Ishikawa (cell line): ENCODE measurements around the gene AKAP6.

Experiments
- CEBPB ChIP-seq: IDR thresholded peaks from 2 replicates; pipeline ENCODE4 v1.6.1; 2012
- EGR1 ChIP-seq: IDR thresholded peaks from 2 replicates; pipeline ENCODE4 v1.6.1; 2012
- EP300 ChIP-seq: IDR thresholded peaks from 2 replicates; pipeline ENCODE4 v1.6.1; 2012; ENCODE audit warnings: borderline replicate concordance
- FOXM1 ChIP-seq: IDR thresholded peaks from 2 replicates; pipeline ENCODE4 v1.6.1; 2012; ENCODE audit warnings: low read depth, borderline replicate concordance
- MAX ChIP-seq: IDR thresholded peaks from 2 replicates; pipeline ENCODE4 v1.6.1; 2012
- NFIC ChIP-seq: IDR thresholded peaks from 2 replicates; pipeline ENCODE4 v1.6.1; 2012
- RAD21 ChIP-seq: IDR thresholded peaks from 2 replicates; pipeline ENCODE4 v1.6.1; 2012; ENCODE audit warnings: low read depth
- TAF1 ChIP-seq: IDR thresholded peaks from 2 replicates; pipeline ENCODE4 v1.6.1; 2012; ENCODE audit warnings: low read depth, mild to moderate bottlenecking
- TCF12 ChIP-seq: IDR thresholded peaks from 2 replicates; pipeline ENCODE4 v1.6.1; 2012; ENCODE audit warnings: low read depth
- USF1 ChIP-seq: IDR thresholded peaks from 2 replicates; pipeline ENCODE4 v1.6.1; 2012
- YY1 ChIP-seq: IDR thresholded peaks from 2 replicates; pipeline ENCODE4 v1.6.1; 2012; ENCODE audit warnings: low read depth
- ZBTB7A ChIP-seq: IDR thresholded peaks from 2 replicates; pipeline ENCODE4 v1.6.1; 2012; ENCODE audit warnings: low read depth
- TF ChIP-seq, protein P1 (sequence below): IDR thresholded peaks from 2 replicates; pipeline ENCODE4 v1.6.1; 2012; ENCODE audit warnings: low read depth, mild to moderate bottlenecking

- TF ChIP-seq RAD21 (no peak), CEBPB (no peak), MAX (no peak), EP300 (no peak), USF1 (no peak), TCF12 (no peak), TAF1 (no peak), YY1 (no peak), EGR1 (no peak), ZBTB7A (no peak), NFIC (no peak), FOXM1 (no peak)
- TF ChIP-seq, protein P1, sequence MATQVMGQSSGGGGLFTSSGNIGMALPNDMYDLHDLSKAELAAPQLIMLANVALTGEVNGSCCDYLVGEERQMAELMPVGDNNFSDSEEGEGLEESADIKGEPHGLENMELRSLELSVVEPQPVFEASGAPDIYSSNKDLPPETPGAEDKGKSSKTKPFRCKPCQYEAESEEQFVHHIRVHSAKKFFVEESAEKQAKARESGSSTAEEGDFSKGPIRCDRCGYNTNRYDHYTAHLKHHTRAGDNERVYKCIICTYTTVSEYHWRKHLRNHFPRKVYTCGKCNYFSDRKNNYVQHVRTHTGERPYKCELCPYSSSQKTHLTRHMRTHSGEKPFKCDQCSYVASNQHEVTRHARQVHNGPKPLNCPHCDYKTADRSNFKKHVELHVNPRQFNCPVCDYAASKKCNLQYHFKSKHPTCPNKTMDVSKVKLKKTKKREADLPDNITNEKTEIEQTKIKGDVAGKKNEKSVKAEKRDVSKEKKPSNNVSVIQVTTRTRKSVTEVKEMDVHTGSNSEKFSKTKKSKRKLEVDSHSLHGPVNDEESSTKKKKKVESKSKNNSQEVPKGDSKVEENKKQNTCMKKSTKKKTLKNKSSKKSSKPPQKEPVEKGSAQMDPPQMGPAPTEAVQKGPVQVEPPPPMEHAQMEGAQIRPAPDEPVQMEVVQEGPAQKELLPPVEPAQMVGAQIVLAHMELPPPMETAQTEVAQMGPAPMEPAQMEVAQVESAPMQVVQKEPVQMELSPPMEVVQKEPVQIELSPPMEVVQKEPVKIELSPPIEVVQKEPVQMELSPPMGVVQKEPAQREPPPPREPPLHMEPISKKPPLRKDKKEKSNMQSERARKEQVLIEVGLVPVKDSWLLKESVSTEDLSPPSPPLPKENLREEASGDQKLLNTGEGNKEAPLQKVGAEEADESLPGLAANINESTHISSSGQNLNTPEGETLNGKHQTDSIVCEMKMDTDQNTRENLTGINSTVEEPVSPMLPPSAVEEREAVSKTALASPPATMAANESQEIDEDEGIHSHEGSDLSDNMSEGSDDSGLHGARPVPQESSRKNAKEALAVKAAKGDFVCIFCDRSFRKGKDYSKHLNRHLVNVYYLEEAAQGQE, result no peak
These were observed 168.2 kb downstream of the AKAP6 start for GRCh38 chr14:32497248-32497647.
